Fibroblast of skin of left biceps (primary cell): ENCODE measurements around the gene RANBP9.
A peak's percentile ranks its signal among the peaks of the same experiment; 100 is the strongest.

Experiments
- DNase-seq, 2 experiments: peaks; one replicate each; pipeline ENCODE4 v3.0.0-alpha.2; 2013; ENCODE audit warnings: low read depth in 2 of 2

RANBP9 gene

GRCh38 chr6:13710552-13711323 is 897 bp downstream of the RANBP9 start:
- DNase-seq: no peak

- DNase-seq: no peak
These were observed 1.7 kb downstream of the RANBP9 start for GRCh38 chr6:13709689-13710551.

DNA sequence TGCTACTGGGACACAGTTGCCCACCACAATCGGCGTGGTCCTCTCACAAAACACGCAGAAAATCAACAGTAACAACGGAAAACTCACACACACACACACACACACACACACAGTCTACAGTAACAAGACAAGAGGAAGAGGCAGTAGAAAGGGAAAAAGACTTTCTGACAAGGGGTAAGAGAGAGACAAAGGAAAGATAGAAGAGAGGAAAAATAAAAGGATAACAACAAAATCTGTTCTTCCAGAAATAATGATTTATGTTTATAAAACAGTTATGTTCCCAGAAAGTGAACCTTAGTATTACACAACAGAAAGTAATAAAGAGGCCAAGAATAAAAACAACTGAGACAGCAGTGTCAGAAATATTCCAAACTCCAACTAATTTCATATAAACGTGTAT is 2.9 kb downstream of the RANBP9 start:
- no peak for DNase-seq

DNA sequence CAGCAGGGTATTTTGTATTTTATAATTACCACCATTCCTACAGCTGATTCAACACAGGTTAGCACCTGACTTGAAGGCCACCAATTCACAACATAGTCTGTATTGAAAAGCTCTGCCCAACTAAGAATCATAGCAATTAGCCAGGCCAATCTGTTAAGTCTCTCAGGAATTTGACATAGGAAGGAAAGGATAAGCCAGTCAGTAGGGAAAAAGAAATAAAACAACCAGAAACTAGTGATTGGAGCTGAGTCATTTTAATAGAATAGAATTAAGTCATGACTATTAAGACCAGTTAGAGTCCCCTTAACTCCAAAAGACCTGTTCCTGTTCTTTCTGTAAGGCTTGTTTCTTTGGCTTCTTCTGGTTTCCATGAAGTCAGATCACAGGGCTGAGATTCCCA is 8.1 kb downstream of the RANBP9 start:
- DNase-seq: no peak

GRCh38 chr6:13702809-13703302 is 8.8 kb downstream of the RANBP9 start:
- no peak for DNase-seq

- no peak for DNase-seq
These were observed 11.4 kb downstream of the RANBP9 start for GRCh38 chr6:13700232-13700631.

DNA sequence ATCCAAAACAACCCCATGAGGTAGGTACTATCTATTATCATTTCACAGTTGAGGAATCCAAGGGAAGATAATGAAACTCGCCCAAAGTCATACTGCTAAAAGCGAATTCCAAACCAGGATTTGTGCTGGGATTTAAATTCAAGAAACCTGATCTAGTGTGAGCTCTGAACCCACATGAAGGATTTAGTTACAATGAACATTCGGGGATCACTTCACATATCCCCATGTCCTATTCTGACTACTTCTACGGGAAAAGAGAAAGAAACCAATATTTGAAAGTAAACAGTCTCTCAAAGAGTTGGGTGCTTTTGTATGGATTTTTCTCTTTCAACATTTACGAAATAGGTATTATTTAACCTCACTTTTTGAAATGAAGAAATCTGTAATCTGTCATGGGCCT is 12.9 kb downstream of the RANBP9 start:
- DNase-seq: no peak

GRCh38 chr6:13697857-13698256 is 13.8 kb downstream of the RANBP9 start:
- DNase-seq: no peak

GRCh38 chr6:13696226-13696625 is 15.4 kb downstream of the RANBP9 start:
- DNase-seq: peak; percentile 71 to 74

GRCh38 chr6:13695252-13695651 is 16.4 kb downstream of the RANBP9 start:
- DNase-seq: no peak

DNA sequence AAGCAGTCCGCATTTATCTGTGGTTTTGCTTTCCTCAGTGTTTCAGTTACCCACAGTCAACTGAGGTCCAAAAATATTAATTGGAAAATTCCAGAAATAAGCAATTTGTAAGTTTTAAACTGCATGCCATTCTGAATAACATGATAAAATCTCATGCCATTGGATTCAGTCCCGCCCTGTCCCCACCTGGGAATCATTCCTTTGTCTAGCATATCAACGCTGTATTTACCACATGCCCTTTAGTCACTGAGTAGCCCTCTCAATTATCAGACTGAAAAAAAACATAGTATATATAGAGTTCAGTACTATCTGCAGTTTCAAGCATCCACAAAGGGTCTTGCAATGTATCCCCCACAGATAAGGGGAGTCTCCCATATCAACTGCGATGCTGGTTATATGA is 17.1 kb downstream of the RANBP9 start:
- no peak for DNase-seq

DNA sequence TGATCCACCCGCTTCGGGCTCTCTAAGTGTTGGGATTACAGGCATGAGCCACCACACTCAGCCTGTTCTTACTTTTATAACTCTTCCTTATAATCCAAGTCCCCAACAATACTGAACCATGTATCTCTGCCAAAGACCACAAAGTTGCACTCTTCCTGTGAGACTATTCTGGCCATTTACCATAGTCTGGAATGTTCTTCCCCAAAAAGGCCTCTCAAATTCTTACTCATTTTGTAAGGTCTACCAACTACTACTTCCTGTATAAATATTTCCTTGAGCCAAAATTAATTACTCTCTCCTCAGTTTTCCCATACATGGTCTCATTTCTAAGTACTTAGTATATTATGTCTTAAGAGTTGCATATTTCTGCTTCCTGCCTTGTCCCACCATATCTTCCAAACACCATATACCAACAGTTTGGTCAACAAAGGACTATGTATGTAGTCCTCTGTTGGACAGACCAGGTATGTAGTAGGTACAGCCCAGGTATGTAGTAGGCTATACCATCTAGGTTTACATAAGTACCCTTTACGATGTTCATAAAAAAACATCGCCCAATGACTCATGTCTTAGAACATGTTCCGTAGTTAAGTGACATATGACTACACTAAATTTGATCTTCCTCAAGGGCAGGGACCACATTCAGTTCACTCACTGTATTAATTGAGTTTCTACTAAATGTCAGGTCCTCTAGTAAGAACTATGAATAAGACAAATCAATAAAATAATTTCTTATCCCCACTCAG is 22.0 kb downstream of the RANBP9 start:
- no peak for DNase-seq

GRCh38 chr6:13688692-13689196 is 22.9 kb downstream of the RANBP9 start:
- no peak for DNase-seq

GRCh38 chr6:13687917-13688351 is 23.7 kb downstream of the RANBP9 start:
- no peak for DNase-seq

DNA sequence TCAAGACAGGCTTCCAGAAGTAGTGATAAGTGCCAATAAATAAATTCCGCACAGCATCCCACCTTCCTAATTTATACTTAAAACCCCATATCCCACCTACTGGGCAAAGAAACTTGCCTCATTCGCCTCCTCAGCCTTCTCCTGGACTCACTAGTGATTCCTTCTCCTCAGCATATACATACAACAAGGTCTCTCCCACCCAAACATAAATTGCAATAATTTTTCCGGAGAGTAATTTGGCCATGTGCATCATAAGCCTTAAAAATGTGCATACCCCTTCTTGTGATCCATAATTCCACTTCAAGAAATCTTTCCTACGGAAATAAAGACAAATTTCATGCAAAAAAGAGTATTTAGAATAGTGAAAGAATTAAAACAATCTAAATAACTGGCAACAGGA is 26.8 kb downstream of the RANBP9 start:
- DNase-seq: no peak

- no peak for DNase-seq
These were observed 28.6 kb downstream of the RANBP9 start for GRCh38 chr6:13683038-13683437.

DNA sequence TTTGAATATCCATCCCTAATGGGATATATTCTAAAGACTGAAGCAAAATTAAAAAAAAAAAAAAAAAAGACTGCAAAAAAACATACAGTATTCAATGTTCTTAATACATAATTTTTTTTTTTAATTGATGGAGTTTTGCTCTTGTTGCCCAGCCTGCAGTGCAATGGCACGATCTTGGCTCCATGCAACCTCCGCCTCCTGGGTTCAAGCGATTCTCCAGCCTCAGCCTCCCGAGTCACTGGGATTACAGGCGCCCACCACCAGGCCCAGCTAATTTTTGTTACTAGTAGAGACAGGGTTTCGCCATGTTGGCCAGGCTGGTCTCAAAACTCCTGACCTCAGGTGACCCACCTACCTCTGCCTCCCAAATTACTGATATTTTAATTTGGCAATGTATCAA is 29.3 kb downstream of the RANBP9 start:
- no peak for DNase-seq

- no peak for DNase-seq
These were observed 30.2 kb downstream of the RANBP9 start for GRCh38 chr6:13681305-13682061.

DNA sequence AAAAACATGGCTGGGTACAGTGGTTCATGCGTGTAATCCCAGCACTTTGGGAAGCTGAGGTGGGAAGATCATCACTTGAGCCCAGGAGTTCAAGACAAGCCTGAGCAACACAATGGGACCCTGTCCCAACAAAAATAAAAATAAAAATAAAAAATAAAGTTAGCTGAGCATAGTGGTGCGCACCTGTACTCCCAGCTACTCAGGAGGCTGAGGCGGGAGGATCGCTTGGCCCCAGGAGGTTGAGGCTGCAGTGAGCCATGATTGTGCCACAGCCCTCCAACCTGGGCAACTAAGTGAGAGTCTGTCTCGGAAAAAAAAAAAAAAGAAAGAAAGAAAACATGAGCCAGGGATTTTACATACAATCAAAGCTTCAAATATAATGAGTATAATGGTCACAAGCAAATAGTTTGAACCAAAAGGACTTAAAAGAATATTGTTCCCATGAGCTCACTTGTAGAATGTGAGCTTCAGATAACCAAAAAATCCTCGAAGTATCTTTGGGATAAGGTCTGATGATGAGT is 31.1 kb downstream of the RANBP9 start:
- no peak for DNase-seq

DNA sequence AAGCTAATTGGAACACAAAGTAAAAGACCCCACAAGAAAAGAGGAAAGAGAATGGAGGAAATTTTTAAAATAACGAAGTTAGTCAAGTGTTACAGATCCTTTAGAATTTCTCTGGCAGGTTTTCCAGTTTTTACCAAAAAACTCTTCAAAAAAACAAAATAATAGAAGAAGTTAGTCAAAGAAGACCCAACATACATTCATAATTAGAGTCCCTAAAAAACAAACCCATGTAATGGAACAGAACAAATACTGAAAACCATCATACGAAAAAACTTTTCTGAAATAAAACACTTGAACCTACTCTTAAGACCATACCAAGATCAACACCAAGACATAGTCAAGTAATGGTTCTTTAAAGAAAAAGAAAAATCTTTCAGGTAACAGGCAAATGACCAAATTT is 31.6 kb downstream of the RANBP9 start:
- no peak for DNase-seq
